ENCODE results near the gene COG5. TPM values are rescaled to one million over a fixed set of nuclear protein-coding genes. Genes with fewer than 3 reads are reported as not detected.

The COG5 gene
- total and polyA plus RNA-seq, 2 of the 8 experiments (the other 6 are each of a cell fraction or from before 2014, with no cell fraction given): 10.5 to 28.1 TPM

- no peaks in the 10 kb centered on the region for H3K4me1 ChIP-seq (replicated peaks in 1 of 4; ENCODE audit: control insufficient read depth in 3 of 4, insufficient read depth in 4 of 4, low read length in 3 of 4)
- FAIRE-seq (no peak), DNase-seq (ENCODE audit: low read depth in 1 of 2, low spot score in 2 of 2) (no peak)
- no peak overlapping the region for H4K91ac ChIP-seq (replicated peaks; ENCODE audit: insufficient read length, low read length)
- CTCF ChIA-PET (ENCODE audit: partially characterized antibody): no interaction called here
- H4K8ac ChIP-seq (ENCODE audit: extremely low read depth, insufficient read depth, low read length): no peak overlapping the region
- H2BK120ac ChIP-seq (replicated peaks; ENCODE audit: low read depth, low read length): no peak overlapping the region
- H3K4me3 ChIP-seq (ENCODE audit: extremely low read depth in 1 of 4, insufficient read depth in 2 of 4, low read depth in 3 of 4, low read length in 4 of 4): no peak overlapping the region
- no peak overlapping the region for H3K56ac ChIP-seq (replicated peaks; ENCODE audit: insufficient read length, low read depth, low read length)
- TF ChIP-seq MAX (IDR thresholded peaks at IDR 0.05): no peak
- TF ChIP-seq SIX5 (IDR thresholded peaks at IDR 0.05; ENCODE audit: low read depth, low read length): no peak
- TF ChIP-seq KDM1A (IDR thresholded peaks at IDR 0.05; ENCODE audit: borderline replicate concordance, low read length): no peak
- no peak for TF ChIP-seq KDM4A (IDR thresholded peaks at IDR 0.05; ENCODE audit: low read depth, low read length, severe bottlenecking)
- no peak for TF ChIP-seq HDAC6 (IDR thresholded peaks at IDR 0.05; ENCODE audit: low read depth, low read length)
- no peaks in the 10 kb centered on the region for H3K23me2 ChIP-seq (ENCODE audit: low read depth, low read length)
- H3K79me1 ChIP-seq (ENCODE audit: low read depth, low read length): no peaks in the 10 kb centered on the region
- no peak overlapping the region for H3K4me2 ChIP-seq (ENCODE audit: insufficient read depth in 1 of 2, low read depth in 2 of 2, low read length in 2 of 2)
- H4K20me1 ChIP-seq (replicated peaks in 1 of 2; ENCODE audit: control insufficient read depth in 1 of 2, insufficient read depth in 2 of 2, low read length in 2 of 2): no peaks in the 10 kb centered on the region
- H3K18ac ChIP-seq (ENCODE audit: extremely low read depth, low read length): no peak overlapping the region
- no peak overlapping the region for H3K9ac ChIP-seq (replicated peaks in 1 of 4; ENCODE audit: extremely low read depth in 1 of 4, low read depth in 3 of 4, low read length in 3 of 4)
- H3K23ac ChIP-seq (ENCODE audit: insufficient read length): no peak overlapping the region
- H2BK5ac ChIP-seq (ENCODE audit: low read depth, low read length): no peak overlapping the region
- H3K27me3 ChIP-seq (replicated peaks in 1 of 4; ENCODE audit: control insufficient read depth in 3 of 4, extremely low read depth in 1 of 4, insufficient read depth in 3 of 4, low read length in 3 of 4): no peaks in the 10 kb centered on the region
- no peak overlapping the region for H2AK5ac ChIP-seq (ENCODE audit: low read depth, low read length)
- POLR2A ChIA-PET (ENCODE audit: partially characterized antibody): no interaction called here
- H3K4ac ChIP-seq (replicated peaks; ENCODE audit: insufficient read length, low read depth, low read length): no peak overlapping the region
- no peak overlapping the region for H2BK15ac ChIP-seq (ENCODE audit: low read length)
- no peak overlapping the region for H3K27ac ChIP-seq (ENCODE audit: low read depth, low read length)
- no peaks in the 10 kb centered on the region for H3K9me3 ChIP-seq (ENCODE audit: insufficient read depth in 2 of 2, low read depth in 1 of 2, low read length in 1 of 2)
- no peak overlapping the region for H2AFZ ChIP-seq (ENCODE audit: low read length)
- no peak overlapping the region for H2BK20ac ChIP-seq (ENCODE audit: low read length)
- H3K36me3 ChIP-seq (ENCODE audit: control insufficient read depth in 2 of 4, insufficient read depth in 4 of 4, low read length in 3 of 4): no peaks in the 10 kb centered on the region
- 91% methylated on average over 5 of the region's 5 CpGs; no CpG with 5 or more reads in 1 of the 2 experiments for WGBS, 2 experiments (ENCODE audit: extremely low coverage in 1 of 2, insufficient coverage in 1 of 2, insufficient read length in 1 of 2, insufficient replicate concordance in 2 of 2, low coverage in 1 of 2, low lambda C conversion rate in 2 of 2, missing lambda C conversion rate in 1 of 2)
- no peak overlapping the region for H4K5ac ChIP-seq (ENCODE audit: insufficient read length, low read depth, low read length)
- H3K79me2 ChIP-seq (ENCODE audit: control insufficient read depth in 1 of 2, insufficient read depth in 2 of 2, low read length in 2 of 2): no peaks in the 10 kb centered on the region
- no peak overlapping the region for H2BK12ac ChIP-seq (ENCODE audit: low read depth, low read length)
- H3K14ac ChIP-seq (ENCODE audit: insufficient read length): no peak overlapping the region
Measured at GRCh38 chr7:107274506-107274905, 289.2 kb downstream of the COG5 start.
